HG03354 (cell line): Measurements from ENCODE around the gene RSPH6A.

Experiments used
- ATAC-seq: cut with Tn5 transposase; IDR thresholded peaks from one replicate; pipeline ENCODE4 v1.9.1; 2021; ENCODE audit warnings: mild to moderate bottlenecking; ENCODE audit not compliant: unreplicated experiment, poor library complexity, severe bottlenecking

Gene RSPH6A

GRCh38 chr19:45825917-45826893 lies 11.1 kb upstream of the RSPH6A start:
- ATAC-seq: no peak

DNA sequence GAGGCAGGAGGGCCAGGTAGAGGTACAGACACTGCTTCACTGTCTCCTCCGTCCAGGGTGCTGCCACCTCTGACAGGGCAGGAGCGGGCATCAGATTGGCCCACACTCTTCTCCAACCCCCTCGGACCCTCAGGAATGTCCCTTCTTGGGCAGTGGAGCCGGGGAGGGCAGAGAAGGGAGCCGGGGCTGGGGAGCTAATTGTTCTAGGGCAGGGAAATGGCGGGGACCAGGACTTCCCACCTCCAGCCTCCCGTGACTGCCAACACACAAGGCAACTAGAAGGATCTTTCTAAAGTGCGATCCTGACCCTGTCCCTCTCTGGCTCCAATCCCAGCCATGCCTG lies 10.1 kb upstream of the RSPH6A start:
- no peak for ATAC-seq

DNA sequence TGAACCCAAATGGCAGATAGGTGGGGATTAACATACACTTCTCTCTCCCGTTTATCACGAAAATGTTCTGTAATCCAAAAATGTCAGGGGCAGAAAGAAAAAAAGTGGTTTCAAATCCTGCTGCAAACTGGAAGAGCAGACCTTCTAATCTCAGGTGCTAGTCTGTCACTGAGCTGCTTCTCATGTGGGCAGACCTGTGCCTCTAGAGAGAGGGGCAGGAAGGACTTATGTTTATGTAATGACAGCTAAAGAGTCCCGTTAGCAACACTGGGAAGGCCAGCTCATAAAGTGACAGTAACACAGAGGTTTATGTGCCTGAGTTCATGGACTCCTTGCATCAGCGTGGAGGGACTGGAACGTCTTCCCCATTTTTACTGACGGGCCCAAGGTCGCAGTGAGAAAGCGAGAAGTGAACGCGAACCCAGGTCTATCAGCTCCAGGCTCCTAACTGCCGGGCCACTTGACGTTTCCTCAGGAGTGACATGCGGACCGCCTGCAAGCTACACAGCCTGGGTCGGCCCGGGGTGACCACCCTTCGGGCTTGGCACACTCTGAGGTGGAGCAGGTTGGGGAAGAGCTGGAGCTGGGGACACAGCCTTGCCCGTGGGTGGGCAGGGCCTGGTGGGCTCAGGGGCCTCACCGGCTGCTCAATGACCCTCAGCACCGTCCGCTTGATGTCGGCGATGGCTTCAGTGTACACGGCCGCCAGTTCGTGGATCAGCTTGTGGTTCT lies 9.6 kb upstream of the RSPH6A start:
- ATAC-seq: no peak

DNA sequence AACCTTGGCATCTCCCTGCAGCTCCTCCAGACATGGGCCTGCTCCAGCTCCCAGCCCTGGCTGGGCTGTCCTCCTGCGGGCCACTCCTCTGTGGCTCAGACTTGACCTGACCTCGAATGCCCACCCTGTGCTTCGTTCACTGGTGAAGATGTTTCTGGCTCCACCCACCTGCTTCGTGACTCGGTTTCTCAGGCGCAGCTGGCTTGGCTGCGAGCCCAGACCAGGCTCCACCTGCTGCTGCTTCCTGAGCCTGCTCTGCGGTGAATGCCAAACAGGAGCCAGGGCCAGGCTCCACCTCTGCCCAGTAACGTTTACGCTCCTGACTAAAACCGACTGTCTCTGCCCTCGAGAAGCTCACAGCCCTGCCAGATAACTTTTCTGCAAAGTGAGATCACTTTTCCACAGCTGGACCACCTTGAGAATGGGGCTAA lies 8.9 kb upstream of the RSPH6A start:
- no peak for ATAC-seq

- no peak for ATAC-seq
Measured at GRCh38 chr19:45823182-45823581, 8.1 kb upstream of the RSPH6A start.

DNA sequence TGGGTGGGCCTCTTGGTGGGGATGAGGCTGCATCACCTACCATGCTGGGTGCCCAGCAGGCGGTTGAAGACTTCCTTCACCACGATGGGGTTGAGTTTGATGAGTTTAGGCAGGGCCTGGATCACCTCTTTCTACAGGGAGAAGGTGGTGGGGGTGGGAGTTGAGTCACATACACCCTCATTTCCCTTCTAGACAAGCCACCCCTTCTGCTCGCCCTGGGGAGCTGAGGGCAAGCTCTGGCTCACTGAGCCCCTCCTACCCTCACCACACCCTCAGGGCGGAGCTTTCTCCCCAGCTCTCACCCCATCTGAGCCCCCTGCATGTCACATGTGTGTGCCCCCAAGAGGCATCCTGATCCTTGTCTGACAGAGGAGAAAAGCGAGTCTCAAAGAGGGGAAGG lies 7.6 kb upstream of the RSPH6A start:
- no peak for ATAC-seq

DNA sequence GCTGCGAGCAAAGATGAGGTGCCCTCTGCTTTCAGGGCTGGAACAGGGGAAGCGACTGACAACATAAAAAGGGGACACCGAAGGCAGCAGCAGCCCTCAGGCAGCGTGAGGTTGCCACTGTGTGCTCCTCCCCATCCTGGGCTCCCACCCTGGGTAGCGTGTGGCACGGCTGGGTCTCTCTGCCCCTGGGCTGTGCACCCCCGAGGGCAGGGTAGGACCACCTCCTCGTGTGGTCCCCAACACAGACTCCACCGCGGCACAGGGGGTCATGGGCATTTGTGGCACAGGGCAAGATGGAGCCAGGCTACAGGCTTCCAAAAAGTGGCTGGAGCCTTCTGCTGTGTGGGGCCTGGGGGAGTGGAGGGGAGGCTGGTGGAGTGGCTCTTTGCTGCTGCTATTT lies 6.5 kb upstream of the RSPH6A start:
- ATAC-seq: no peak

DNA sequence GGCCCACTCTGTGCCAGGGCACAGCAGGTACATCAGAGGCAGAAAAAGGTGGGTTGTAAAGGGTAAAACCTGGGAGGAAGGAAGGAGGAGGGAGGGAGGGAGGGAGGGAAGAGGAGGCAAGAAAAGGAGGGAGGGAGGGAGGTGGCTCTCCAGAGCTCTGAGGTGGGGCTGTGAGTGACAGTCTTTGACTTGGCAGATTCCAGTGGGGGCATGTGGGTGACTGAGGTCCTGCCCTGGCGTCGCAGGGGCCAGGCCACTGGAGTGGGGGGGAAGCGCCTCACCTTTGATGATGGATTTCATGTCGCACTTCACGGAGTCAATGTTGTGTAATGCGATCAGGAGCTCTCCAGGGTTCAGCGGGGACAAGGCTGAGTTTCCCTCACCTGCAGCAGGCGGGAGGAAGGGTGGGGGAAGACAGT lies 6.0 kb upstream of the RSPH6A start:
- no peak for ATAC-seq

DNA sequence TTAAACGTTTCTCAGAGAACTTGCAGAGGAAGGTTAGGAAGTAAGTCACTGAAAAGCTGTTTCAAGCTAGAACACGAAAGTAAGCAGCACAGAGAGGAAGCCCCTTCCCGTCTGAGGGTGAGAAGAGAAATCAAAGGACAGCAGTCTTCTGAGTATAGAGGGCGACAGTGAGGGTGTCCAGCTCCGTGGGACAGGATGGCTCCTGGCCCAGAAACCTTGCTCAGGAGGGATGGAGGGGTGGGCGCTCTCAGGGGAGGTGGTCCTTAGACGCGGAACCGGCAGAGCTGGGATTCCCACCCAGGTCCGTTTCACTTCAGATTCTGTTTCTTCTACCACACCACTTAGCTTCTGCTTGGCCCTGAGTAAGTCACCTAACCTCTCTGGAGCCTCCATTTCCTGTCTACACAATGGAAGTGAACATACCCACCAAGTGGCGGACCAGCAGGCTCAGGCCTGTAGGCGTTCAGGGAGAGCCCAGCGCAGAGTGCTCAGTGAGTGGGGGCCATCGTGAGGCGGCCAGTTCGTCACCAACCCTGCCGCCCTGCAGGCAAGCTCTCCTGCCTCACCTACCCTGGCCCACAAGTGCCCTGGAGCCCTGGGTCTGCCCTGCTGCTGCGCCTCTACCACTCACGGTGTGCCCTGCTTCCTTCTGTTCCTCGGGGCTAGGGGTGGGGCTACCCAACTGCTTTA lies 5.5 kb upstream of the RSPH6A start:
- ATAC-seq: no peak

DNA sequence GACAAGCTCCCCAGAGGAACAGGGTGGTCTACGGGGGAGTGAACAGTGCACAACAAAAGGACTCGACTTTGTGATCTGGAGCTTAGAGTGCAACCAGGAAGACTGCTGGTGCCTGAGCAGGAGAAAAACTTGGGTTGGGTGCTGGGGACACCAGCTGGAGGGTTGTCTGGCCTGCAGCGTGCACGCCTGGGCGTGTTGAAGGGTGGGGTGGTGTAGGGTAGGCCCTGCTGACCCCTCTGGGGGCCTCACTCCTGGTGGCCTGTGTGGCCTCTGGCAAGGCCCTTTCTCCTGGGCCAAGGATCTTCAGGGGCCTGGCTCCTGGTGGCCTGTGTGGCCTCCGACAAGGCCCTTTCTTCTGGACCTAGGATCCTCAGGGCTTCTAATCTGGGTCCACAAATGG lies 4.7 kb upstream of the RSPH6A start:
- no peak for ATAC-seq

- ATAC-seq: no peak
Measured at GRCh38 chr19:45817725-45818301, 2.7 kb upstream of the RSPH6A start.

DNA sequence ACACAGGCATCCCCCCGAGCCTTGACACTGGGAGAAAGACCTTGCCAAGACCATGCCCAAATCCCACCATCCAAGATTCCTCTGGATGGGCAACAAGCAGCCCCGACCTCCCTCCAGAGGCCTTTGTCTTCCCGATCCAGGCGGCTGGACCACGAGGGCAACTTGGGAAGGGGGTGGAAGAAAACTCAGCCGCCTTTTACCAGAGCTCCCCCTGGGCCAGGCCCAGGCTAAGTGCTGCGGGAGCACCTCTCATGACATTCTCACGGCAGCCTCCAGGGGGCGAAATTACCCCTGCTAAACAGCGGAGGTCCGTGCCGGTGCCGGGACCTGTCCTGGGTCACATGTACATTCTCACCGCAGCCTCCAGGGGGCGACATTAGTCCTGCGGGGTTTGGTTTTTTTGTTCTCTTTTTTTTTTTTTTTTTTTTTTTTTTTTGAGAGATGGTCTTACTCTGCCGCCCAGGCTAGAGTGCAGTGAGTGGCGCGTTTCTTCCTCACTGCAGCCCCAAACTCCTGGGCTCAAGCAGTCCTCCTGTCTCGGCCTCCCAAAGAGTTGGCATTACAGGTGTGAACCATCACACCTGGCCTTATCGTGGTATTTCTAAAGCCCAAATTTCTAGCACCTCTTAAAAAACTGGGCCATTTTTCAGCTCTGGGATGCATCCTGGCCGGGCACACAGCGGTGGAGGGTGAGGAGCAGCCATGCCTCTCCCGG lies 2.1 kb upstream of the RSPH6A start:
- peak; percentile 90 for ATAC-seq

DNA sequence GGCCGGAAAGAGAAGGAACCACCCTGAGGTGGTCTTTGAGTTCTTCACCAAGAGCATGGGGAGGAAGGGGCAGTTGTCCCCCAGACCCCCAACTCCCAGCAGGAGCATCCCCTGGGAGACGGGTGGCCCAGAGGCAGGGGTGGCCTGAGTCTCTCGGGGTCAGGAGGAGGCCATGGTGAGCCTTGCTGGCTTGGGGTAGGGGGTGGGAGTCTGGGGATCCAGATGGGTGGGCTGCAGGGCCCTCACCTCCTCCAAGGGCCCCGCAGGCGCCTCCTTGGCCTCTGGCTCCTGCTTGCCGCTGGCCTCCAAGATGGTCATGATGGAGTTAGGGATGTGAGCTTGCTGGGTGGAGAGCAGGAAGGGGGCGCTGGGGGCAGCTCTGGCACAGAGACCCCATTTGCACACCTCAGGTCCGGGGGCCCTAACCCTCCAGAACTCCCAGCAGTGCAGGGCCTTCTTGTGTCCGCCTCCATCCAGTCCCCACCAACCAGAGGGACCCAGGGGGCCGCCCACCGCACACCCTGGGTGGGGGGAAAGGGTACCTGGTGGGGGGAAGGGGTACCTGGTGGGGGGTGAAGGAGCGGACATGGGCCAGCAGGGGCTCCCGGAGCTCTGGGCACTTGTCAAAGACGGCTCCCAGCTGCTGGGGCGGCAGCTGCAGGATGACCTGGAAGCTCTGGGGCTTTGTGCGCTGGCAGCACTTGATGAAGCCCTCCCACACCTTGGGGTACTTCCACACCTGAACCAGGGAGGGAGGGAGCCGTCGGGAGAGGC lies 1.3 kb upstream of the RSPH6A start:
- ATAC-seq: no peak

DNA sequence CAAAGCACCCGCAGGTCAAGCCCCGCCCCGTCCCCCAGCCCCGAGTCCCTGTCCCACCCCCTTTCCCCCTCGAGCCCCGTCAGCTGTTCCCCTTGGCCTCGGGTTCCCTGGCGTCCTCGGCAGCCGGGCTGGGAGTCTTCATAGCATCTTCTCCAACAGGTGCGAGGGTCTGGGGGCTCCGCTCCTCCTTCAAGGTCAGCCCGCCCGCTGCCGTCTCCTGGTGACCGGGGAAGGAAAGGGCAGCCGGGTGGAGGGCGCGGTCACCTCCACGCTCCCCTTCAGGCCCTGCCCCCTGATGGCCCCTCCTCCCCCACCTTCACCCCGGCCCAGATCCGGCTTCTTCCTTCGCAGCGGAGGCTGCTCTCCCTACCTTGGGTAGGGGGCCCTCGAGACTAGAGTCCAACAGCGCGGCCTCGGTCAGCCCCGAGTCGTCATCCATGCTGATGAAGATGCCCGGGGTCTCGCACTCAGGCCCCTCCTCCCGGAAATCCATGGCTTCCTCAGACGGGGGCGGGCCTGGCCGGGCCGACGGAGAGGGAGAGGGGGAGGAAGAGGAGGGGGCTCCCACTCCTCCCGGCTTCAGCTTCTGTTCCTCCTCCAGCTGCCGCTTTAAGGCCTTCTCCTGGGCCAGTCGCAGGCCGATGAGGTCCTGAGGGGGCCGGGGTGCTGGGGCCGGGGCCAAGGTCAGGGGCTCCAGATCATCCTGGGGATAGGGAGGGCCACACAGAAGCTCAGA lies 541 bp upstream of the RSPH6A start:
- ATAC-seq: no peak

GRCh38 chr19:45814166-45814780 lies 835 bp downstream of the RSPH6A start:
- ATAC-seq: no peak

DNA sequence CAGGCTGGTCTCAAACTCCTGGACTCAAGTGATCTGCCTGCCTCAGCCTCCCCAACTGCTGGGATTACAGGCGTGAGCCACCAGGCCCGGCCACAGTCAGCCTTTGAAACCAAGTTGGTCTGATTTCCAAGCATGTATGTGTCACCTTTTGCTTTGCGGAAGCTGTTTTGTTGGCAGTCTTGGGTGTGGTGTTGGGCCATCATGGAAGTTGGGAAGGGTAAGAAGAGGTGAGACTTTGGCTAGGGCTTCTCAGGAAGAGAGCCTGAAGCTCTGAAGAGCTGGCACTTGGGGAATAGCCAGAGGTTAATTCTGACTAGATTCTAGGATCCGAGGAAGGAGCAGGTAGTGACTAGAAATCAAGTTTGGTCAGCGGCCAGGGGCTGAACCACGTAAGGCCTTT lies 2.8 kb downstream of the RSPH6A start:
- no peak for ATAC-seq

DNA sequence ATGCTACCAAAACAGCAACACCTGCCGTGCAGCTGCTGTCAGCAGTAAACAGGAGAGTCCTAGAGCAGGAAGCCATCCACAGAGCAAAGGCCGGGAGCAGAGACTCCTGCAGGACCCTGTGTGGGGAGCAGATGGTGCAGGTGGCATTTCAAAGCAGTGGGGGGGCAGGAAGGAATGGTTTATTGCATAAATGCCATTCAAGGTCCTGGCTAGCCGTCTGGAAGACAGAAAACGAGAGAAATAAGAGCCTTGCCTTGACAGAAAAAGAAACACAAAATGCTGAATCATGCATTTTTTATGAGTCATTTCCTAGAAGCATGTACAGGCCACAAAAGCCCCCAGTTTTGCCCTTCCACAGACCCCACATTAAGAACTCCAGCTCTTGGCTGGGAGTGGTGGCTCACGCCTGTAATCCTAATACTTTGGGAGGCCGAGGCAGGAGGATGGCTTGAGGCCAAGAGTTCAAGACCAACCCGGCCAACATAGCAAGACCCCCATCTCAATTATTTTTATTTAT lies 5.4 kb downstream of the RSPH6A start:
- ATAC-seq: no peak

DNA sequence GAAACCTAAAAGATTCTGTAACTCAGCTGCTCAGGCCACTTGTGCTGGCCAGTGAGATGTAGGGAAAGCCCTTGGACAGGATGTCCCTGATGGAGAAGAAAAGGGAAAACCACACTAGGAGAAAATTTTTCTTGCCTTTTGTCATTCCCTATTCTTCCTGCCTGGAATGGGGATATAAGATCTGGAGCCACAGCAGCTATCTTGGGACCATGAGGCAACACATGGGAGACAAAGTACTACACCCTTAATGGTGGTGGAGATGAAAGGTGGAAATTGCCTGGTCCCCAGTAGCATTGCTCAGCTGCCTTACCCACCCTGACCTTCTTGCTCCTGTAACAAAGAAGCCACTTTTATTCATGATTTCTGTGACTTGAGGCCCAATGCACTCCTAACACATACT lies 9.4 kb downstream of the RSPH6A start:
- no peak for ATAC-seq
